PC-3 (cell line): ENCODE measurements around the gene LIMS1. TPM values are rescaled to one million over a fixed set of nuclear protein-coding genes. Genes with fewer than 3 reads are reported as not detected.

Experiments used
- ATAC-seq: fragments of 200-7000 bp; cut with Tn5 transposase; 2 replicates; pipeline ENCODE4 v1.9.1; 2020; ENCODE audit warnings: mild to moderate bottlenecking, moderate library complexity
- BruUV-seq: library from RNA; stranded (reverse); fragments of 400-500 nt; replicated peaks from 2 replicates; lab custom pipeline; 2021; lab: Mats Ljungman, UMichigan
- CTCF ChIA-PET: fragments of 300-600 bp; sonication (Branson Sonifier 250); formaldehyde crosslinking; loops from one replicate; lab custom pipeline; 2022; ENCODE audit warnings: antibody characterized with exemption; lab: Charles Lee
- POLR2A ChIA-PET: fragments of 300-600 bp; sonication (Branson Sonifier 250); formaldehyde crosslinking; loops from one replicate; lab custom pipeline; 2022; ENCODE audit warnings: antibody characterized with exemption; ENCODE audit not compliant: unreplicated experiment; lab: Charles Lee
- DNase-seq: peaks from one replicate; pipeline ENCODE4 v3.0.0-alpha.2; 2015
- H2AFZ ChIP-seq: fragments of 300-600 bp; sonication (generic); 2 replicates; pipeline ENCODE4 v1.6.0; 2016; ENCODE audit warnings: antibody characterized with exemption, low read length
- H3F3A ChIP-seq: fragments of 300-600 bp; sonication (generic); one replicate; pipeline ENCODE4 v1.6.0; 2017; ENCODE audit warnings: antibody characterized with exemption, low read length, control low read depth, mild to moderate bottlenecking; ENCODE audit not compliant: unreplicated experiment
- H3K27ac ChIP-seq: fragments of 300-600 bp; sonication (generic); 2 replicates; pipeline ENCODE4 v1.5.1; 2016; ENCODE audit warnings: mild to moderate bottlenecking, low read length
- H3K27me3 ChIP-seq: fragments of 300-600 bp; sonication (generic); 2 replicates; pipeline ENCODE4 v1.6.1; 2016; ENCODE audit warnings: low read length, mixed read lengths
- H3K36me3 ChIP-seq: fragments of 300-600 bp; sonication (generic); 2 replicates; pipeline ENCODE4 v1.6.1; 2016; ENCODE audit warnings: low read depth, mixed run types, low read length, mixed read lengths
- H3K4me1 ChIP-seq: fragments of 300-600 bp; sonication (generic); 2 replicates; pipeline ENCODE4 v1.5.1; 2016; ENCODE audit warnings: low read length; ENCODE audit not compliant: insufficient read depth
- H3K4me2 ChIP-seq: fragments of 300-600 bp; sonication (generic); 2 replicates; pipeline ENCODE4 v1.6.0; 2016; ENCODE audit warnings: low read length
- H3K4me3 ChIP-seq: fragments of 300-600 bp; sonication (generic); 2 replicates; pipeline ENCODE4 v1.5.1; 2016; ENCODE audit warnings: mild to moderate bottlenecking, low read length, mixed read lengths
- H3K79me2 ChIP-seq: fragments of 300-600 bp; sonication (generic); 2 replicates; pipeline ENCODE4 v1.6.1; 2017; ENCODE audit warnings: low read length, mixed read lengths
- H3K9ac ChIP-seq: fragments of 300-600 bp; sonication (generic); 2 replicates; pipeline ENCODE4 v1.6.0; 2016; ENCODE audit warnings: mild to moderate bottlenecking, low read length
- H3K9me2 ChIP-seq: fragments of 300-600 bp; sonication (generic); replicated peaks from 2 replicates; pipeline ENCODE4 v1.6.1; 2016; ENCODE audit warnings: mixed run types, low read length, mixed read lengths
- H3K9me3 ChIP-seq: fragments of 300-600 bp; sonication (generic); 2 replicates; pipeline ENCODE4 v1.6.1; 2016; ENCODE audit warnings: low read length, mixed read lengths
- H4K20me1 ChIP-seq: fragments of 300-600 bp; sonication (generic); 2 replicates; pipeline ENCODE4 v1.6.1; 2016; ENCODE audit warnings: low read length, mixed read lengths
- EZH2 ChIP-seq: fragments of 300-600 bp; sonication (generic); IDR thresholded peaks from one replicate; pipeline ENCODE4 v1.6.1; 2017; ENCODE audit warnings: antibody characterized with exemption, mild to moderate bottlenecking, low read length; ENCODE audit not compliant: unreplicated experiment
- EZH2phosphoT487 ChIP-seq: fragments of 300-600 bp; sonication (generic); IDR thresholded peaks from 2 replicates; pipeline ENCODE4 v1.6.1; 2018; ENCODE audit warnings: mild to moderate bottlenecking, antibody characterized with exemption, low read length, borderline replicate concordance
- intact Hi-C: fragments of 100-400 bp; cut with micrococcal nuclease; formaldehyde crosslinking; loops from 2 replicates; pipeline ENCODE4 v1.9.0; 2023
- total RNA-seq: library from RNA; depleted of rRNA; stranded (reverse); fragments of >200 nt; gene quantifications from 2 replicates; pipeline ENCODE4 v1.2.3, GENCODE V29; 2014
- TF ChIP-seq, protein P1 (sequence below): fragments of 300-600 bp; sonication (generic); conservative IDR thresholded peaks from 2 replicates; pipeline ENCODE4 v1.5.1; 2017; ENCODE audit warnings: antibody characterized with exemption, low read depth, mild to moderate bottlenecking, low read length

LIMS1 gene
- total RNA-seq, 1 experiment from 2014 or later, result 58.9 TPM

DNA sequence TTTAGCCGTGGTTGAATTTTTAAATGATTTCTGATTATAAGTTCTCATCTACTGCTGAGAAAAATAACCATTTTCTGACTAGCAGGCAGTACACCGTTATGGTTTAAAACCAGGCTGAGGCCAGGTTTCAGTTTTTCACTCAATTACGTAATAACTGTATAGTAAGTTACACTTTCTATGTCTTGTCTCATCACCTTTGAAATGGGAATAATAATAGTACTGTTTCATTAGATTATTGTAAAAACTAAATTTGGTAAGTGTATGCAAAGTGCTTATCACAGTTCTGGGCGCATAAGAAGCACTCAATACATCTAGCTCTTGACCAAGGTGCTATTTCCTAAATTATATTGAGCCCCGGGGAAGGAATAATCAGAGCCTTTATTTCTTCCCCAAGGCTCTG, 76.8 kb downstream of the LIMS1 start:
- Histone ChIP-seq H3K4me3 (no peak overlapping the region), H3K4me1 (peaks cover 28% of the 10 kb centered on the region), H3K79me2 (peaks cover 56% of the 10 kb centered on the region), H3K9ac (no peak overlapping the region), H3K36me3 (no peaks in the 10 kb centered on the region), H3K9me2 (no peaks in the 10 kb centered on the region), H3K4me2 (no peak overlapping the region), H2AFZ (no peak overlapping the region), H3K9me3 (no peaks in the 10 kb centered on the region), H3K27ac (no peak overlapping the region), H3K27me3 (no peaks in the 10 kb centered on the region), H3F3A (no peaks in the 10 kb centered on the region), H4K20me1 (no peaks in the 10 kb centered on the region)
- CTCF ChIA-PET, result no interaction called here
- no TSS peak for BruUV-seq
- POLR2A ChIA-PET, result no interaction called here
- DNase-seq (no peak), ATAC-seq (no peak)
- intact Hi-C loops, result no loop called here
- TF ChIP-seq EZH2 (no peak), EZH2phosphoT487 (no peak)
- TF ChIP-seq, protein P1, sequence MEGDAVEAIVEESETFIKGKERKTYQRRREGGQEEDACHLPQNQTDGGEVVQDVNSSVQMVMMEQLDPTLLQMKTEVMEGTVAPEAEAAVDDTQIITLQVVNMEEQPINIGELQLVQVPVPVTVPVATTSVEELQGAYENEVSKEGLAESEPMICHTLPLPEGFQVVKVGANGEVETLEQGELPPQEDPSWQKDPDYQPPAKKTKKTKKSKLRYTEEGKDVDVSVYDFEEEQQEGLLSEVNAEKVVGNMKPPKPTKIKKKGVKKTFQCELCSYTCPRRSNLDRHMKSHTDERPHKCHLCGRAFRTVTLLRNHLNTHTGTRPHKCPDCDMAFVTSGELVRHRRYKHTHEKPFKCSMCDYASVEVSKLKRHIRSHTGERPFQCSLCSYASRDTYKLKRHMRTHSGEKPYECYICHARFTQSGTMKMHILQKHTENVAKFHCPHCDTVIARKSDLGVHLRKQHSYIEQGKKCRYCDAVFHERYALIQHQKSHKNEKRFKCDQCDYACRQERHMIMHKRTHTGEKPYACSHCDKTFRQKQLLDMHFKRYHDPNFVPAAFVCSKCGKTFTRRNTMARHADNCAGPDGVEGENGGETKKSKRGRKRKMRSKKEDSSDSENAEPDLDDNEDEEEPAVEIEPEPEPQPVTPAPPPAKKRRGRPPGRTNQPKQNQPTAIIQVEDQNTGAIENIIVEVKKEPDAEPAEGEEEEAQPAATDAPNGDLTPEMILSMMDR, result no peak

- H3K9me2 ChIP-seq, result no peaks in the 10 kb centered on the region
- H3K9ac ChIP-seq, result no peak overlapping the region
- no peaks in the 10 kb centered on the region for H3K27me3 ChIP-seq
- ATAC-seq (no peak), DNase-seq (no peak)
- intact Hi-C loops, result no loop called here
- no peaks in the 10 kb centered on the region for H3F3A ChIP-seq
- BruUV-seq, result no TSS peak
- peaks cover 40% of the 10 kb centered on the region for H3K4me1 ChIP-seq
- no peak overlapping the region for H3K4me3 ChIP-seq
- CTCF ChIA-PET, result interaction anchor here (1.0 kb wide), 1 partner anchor 25 kb away, joined by 4 read pairs; no protein-coding TSS in a partner anchor
- H3K27ac ChIP-seq, result no peak overlapping the region
- POLR2A ChIA-PET, result no interaction called here
- no peaks in the 10 kb centered on the region for H3K9me3 ChIP-seq
- H4K20me1 ChIP-seq, result peaks cover 6% of the 10 kb centered on the region; the same call in 1 of the 2 replicates
- TF ChIP-seq EZH2phosphoT487 (no peak), EZH2 (no peak)
- TF ChIP-seq, protein P1, result no peak
- no peak overlapping the region for H3K4me2 ChIP-seq
- H2AFZ ChIP-seq, result no peak overlapping the region
- H3K79me2 ChIP-seq, result peaks cover 49% of the 10 kb centered on the region
- H3K36me3 ChIP-seq, result no peaks in the 10 kb centered on the region
These were observed 77.9 kb downstream of the LIMS1 start for GRCh38 chr2:108612153-108612513.

- Histone ChIP-seq H3K27me3 (no peaks in the 10 kb centered on the region), H3K9me3 (no peaks in the 10 kb centered on the region), H3K4me1 (peaks cover 45% of the 10 kb centered on the region), H3K9ac (no peak overlapping the region), H3K79me2 (peaks cover 51% of the 10 kb centered on the region), H3K9me2 (no peaks in the 10 kb centered on the region), H4K20me1 (peaks cover 6% of the 10 kb centered on the region; the same call in 1 of the 2 replicates), H3K4me3 (no peak overlapping the region), H3K4me2 (no peak overlapping the region), H3K27ac (no peak overlapping the region; the same call in 1 of the 2 replicates), H3F3A (no peaks in the 10 kb centered on the region), H3K36me3 (no peaks in the 10 kb centered on the region), H2AFZ (no peak overlapping the region)
- no peak for ATAC-seq
- TF ChIP-seq, protein P1, result no peak
- TF ChIP-seq EZH2phosphoT487, result no peak
- TF ChIP-seq EZH2, result no peak
- CTCF ChIA-PET, result interaction anchor here (1.0 kb wide), 2 partner anchors 24 to 25 kb away, joined by 4 to 7 read pairs; no protein-coding TSS in a partner anchor
- POLR2A ChIA-PET, result no interaction called here
- DNase-seq, result no peak
- intact Hi-C loops, result loop anchor here (1.0 kb wide), 1 partner anchor 19 kb away; no protein-coding TSS in a partner anchor
- no TSS peak for BruUV-seq
These were observed 78.4 kb downstream of the LIMS1 start for GRCh38 chr2:108612514-108613183.
